Suprapubic skin (tissue), 4 donors: ENCODE results near the gene CNTRL. TPM values are rescaled to one million over a fixed set of nuclear protein-coding genes. Genes with fewer than 3 reads are reported as not detected.

Experiments used
- DNase-seq, 2 donors: peaks; one replicate each; pipeline ENCODE4 v3.0.0-alpha.2; 2019; ENCODE audit warnings: low spot score in 2 of 2
- H3K27ac ChIP-seq: fragments of 200-600 bp; sonication (generic); one replicate; pipeline ENCODE4 v1.5.1; 2019
- H3K27me3 ChIP-seq: fragments of 200-600 bp; sonication (generic); one replicate; pipeline ENCODE4 v1.5.1; 2019
- H3K36me3 ChIP-seq: fragments of 200-600 bp; sonication (generic); one replicate; pipeline ENCODE4 v1.5.1; 2019
- H3K4me1 ChIP-seq: fragments of 200-600 bp; sonication (generic); one replicate; pipeline ENCODE4 v1.5.1; 2019
- H3K4me3 ChIP-seq: fragments of 200-600 bp; sonication (generic); one replicate; pipeline ENCODE4 v1.5.1; 2019; ENCODE audit warnings: mild to moderate bottlenecking
- H3K9me3 ChIP-seq: fragments of 200-600 bp; sonication (generic); one replicate; pipeline ENCODE4 v1.5.1; 2019
- EP300 ChIP-seq: sonication (generic); formaldehyde crosslinking; IDR thresholded peaks from one replicate; pipeline ENCODE4 v1.6.1; 2017; ENCODE audit warnings: antibody characterized with exemption
- POLR2A ChIP-seq, 2 donors: fragments of 450-650 bp; IDR thresholded peaks; one replicate each; pipeline ENCODE4 v1.6.1; 2017; ENCODE audit warnings: antibody characterized with exemption in 2 of 2, mild to moderate bottlenecking in 2 of 2, moderate library complexity in 2 of 2
- POLR2AphosphoS5 ChIP-seq, 3 donors: sonication (generic); formaldehyde crosslinking; IDR thresholded peaks; one replicate each; pipeline ENCODE4 v1.6.1; 2017; ENCODE audit warnings: antibody characterized with exemption in 3 of 3
- WGBS: methylation state at CpG from one replicate; pipeline ENCODE4 v1.1.5; 2018; 5-methylcytosine and 5-hydroxymethylcytosine counted together
- total RNA-seq, 4 donors: library from RNA; depleted of rRNA; stranded (reverse); fragments of >200 nt; gene quantifications; one replicate each; pipeline ENCODE4 v1.1.0, GENCODE V29; 2016
- TF ChIP-seq, protein P1 (sequence below), 2 donors: fragments of 200-600 bp in 1 of 2; fragments of 450-650 bp in 1 of 2; sonication (generic) in 1 of 2; IDR thresholded peaks; one replicate each; pipeline ENCODE4 v1.5.1; 2016 to 2019; ENCODE audit warnings: antibody characterized with exemption in 2 of 2, mild to moderate bottlenecking in 1 of 2, moderate library complexity in 1 of 2

CNTRL gene
- total RNA-seq, 4 donors from 2014 or later, result 6.4 to 24.6 (median 13.6) TPM

DNA sequence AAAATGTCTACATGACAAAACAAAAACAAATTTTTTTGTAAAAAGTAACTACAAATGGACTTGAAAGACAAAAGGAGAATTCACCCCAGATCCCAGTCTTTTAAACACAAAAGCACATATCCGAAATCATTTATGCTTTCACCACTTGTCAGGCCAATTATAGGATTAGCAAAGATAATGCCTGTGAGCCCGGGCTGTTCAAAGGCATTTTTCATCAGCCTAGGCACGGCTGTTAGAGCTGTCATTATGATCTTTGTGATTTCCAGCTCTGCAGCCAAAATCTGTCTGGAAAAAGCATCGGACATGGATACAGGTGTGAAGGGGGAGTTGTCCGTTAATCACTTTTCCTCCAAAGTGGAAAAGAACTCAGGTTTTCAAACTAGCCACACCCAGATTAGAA, 150.5 kb downstream of the CNTRL start:
- Histone ChIP-seq H3K36me3 (no peaks in the 10 kb centered on the region), H3K9me3 (no peaks in the 10 kb centered on the region), H3K27ac (no peak overlapping the region), H3K27me3 (no peaks in the 10 kb centered on the region), H3K4me1 (peaks cover 4% of the 10 kb centered on the region), H3K4me3 (no peak overlapping the region)
- no peak for TF ChIP-seq POLR2A (IDR thresholded peaks at IDR 0.05)
- TF ChIP-seq POLR2AphosphoS5 (IDR thresholded peaks at IDR 0.05), result no peak
- TF ChIP-seq EP300, result no peak
- TF ChIP-seq, protein P1, sequence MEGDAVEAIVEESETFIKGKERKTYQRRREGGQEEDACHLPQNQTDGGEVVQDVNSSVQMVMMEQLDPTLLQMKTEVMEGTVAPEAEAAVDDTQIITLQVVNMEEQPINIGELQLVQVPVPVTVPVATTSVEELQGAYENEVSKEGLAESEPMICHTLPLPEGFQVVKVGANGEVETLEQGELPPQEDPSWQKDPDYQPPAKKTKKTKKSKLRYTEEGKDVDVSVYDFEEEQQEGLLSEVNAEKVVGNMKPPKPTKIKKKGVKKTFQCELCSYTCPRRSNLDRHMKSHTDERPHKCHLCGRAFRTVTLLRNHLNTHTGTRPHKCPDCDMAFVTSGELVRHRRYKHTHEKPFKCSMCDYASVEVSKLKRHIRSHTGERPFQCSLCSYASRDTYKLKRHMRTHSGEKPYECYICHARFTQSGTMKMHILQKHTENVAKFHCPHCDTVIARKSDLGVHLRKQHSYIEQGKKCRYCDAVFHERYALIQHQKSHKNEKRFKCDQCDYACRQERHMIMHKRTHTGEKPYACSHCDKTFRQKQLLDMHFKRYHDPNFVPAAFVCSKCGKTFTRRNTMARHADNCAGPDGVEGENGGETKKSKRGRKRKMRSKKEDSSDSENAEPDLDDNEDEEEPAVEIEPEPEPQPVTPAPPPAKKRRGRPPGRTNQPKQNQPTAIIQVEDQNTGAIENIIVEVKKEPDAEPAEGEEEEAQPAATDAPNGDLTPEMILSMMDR (IDR thresholded peaks at IDR 0.05), result no peak
- WGBS, result 75% methylated on average over 5 of the region's 5 CpGs
- DNase-seq, result no peak

DNA sequence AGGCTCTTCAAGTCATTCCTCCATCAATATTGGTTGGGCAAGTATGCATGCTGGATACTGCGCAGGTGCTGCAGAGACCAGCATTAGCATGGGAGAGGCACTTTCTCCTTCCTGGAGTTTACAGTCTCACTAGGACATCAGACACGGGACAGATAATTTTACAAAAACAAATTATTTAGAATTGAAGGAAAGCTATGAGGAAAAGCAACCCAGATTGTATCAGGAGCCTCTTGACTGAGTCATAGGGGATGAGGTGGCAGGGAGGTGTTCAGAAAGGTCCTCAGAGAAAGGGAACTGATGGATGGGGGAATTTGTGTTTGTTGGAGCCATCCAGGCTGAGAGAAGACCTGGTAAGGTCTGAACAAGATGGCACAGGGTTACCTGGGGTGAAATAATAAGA, 151.4 kb downstream of the CNTRL start:
- Histone ChIP-seq H3K27ac (no peak overlapping the region), H3K4me1 (peaks cover 4% of the 10 kb centered on the region), H3K4me3 (no peak overlapping the region), H3K27me3 (no peaks in the 10 kb centered on the region), H3K9me3 (no peaks in the 10 kb centered on the region), H3K36me3 (no peaks in the 10 kb centered on the region)
- TF ChIP-seq POLR2A (IDR thresholded peaks at IDR 0.05), result no peak
- TF ChIP-seq POLR2AphosphoS5 (IDR thresholded peaks at IDR 0.05), result no peak
- TF ChIP-seq EP300, result no peak
- TF ChIP-seq, protein P1 (IDR thresholded peaks at IDR 0.05), result no peak
- 79% methylated on average over 2 of the region's 2 CpGs for WGBS
- no peak for DNase-seq

Other genes with a start within 250 kb of the CNTRL start
- gene PSMD5, start 232.0 kb upstream of the CNTRL start, total RNA-seq, result 10 to 100 TPM; 30.7 to 47.7 (median 33.0) TPM
- 10 to 100 TPM; 11.3 to 15.5 (median 13.8) TPM for gene PHF19, start 197.8 kb upstream of the CNTRL start, total RNA-seq
- 10 to 100 TPM in 1 of 4 donors, 1 to 10 TPM in 3; 3.5 to 12.2 (median 7.5) TPM for gene TRAF1, start 148.2 kb upstream of the CNTRL start, total RNA-seq
- 10 to 100 TPM in 2 of 4 donors, 1 to 10 TPM in 2; 3.2 to 13.2 (median 6.8) TPM for gene C5, start 24.7 kb upstream of the CNTRL start, total RNA-seq
- 10 to 100 TPM; 41.4 to 49.5 (median 45.9) TPM for gene RAB14, start 126.9 kb downstream of the CNTRL start, total RNA-seq
- 100 to 1,000 TPM; 681 to 944 (median 771) TPM for gene GSN, start 193.2 kb downstream of the CNTRL start, total RNA-seq